ENCODE data around the gene PRRT3. TPM values are rescaled to one million over a fixed set of nuclear protein-coding genes. Genes with fewer than 3 reads are reported as not detected.

PRRT3 gene
- total and polyA plus RNA-seq, 9 of the 15 experiments (the other 6 are each of a cell fraction or from before 2014, with no cell fraction given), result 0.06 to 1.9 (median 1.2) TPM

GRCh38 chr3:9957214-9957613, 5.0 kb upstream of the PRRT3 start (continued):
- TF ChIP-seq MGA (IDR thresholded peaks at IDR 0.05) (peak; percentile 79), YBX1 (IDR thresholded peaks at IDR 0.05) (no peak), OTX1 (CRISPR knock-in tag; IDR thresholded peaks at IDR 0.05) (no peak), RAD21 (CRISPR knock-in tag; conservative IDR thresholded peaks at IDR 0.05 in 1 of 2, IDR thresholded peaks at IDR 0.05 in 1 of 2) (0 out of 4 replicates have a peak, but pooled peaks of 1 of the 2 experiments have one; percentile 13), ZSCAN32 (CRISPR knock-in tag; IDR thresholded peaks at IDR 0.05) (no peak), RBM15 (IDR thresholded peaks at IDR 0.05; ENCODE audit: insufficient read depth, low read length) (no peak), FOXK1 (CRISPR knock-in tag; IDR thresholded peaks at IDR 0.05; ENCODE audit: borderline replicate concordance) (no peak), CTBP1 (IDR thresholded peaks at IDR 0.05; ENCODE audit: borderline replicate concordance) (no peak), FIP1L1 (IDR thresholded peaks at IDR 0.05; ENCODE audit: low read depth, low read length, poor library complexity, severe bottlenecking) (no peak), ZNF592 (IDR thresholded peaks at IDR 0.05) (peak; percentile 28; the same call in 1 of the 2 replicates), ZNF707 (CRISPR knock-in tag; conservative IDR thresholded peaks at IDR 0.05) (no peak), NR4A1 (CRISPR knock-in tag; IDR thresholded peaks at IDR 0.05) (no peak), NR4A1 (tag; IDR thresholded peaks at IDR 0.05) (no peak), ZC3H11A (IDR thresholded peaks at IDR 0.05; ENCODE audit: low read depth, low read length) (no peak)

All from K562 (cell line).